HG02970 (cell line): ENCODE measurements around the gene ALG5.

ENCODE experiments used
- ATAC-seq: cut with Tn5 transposase; IDR thresholded peaks from one replicate; pipeline ENCODE4 v1.9.1; 2021; ENCODE audit warnings: mild to moderate bottlenecking, moderate library complexity, moderate number of reproducible peaks; ENCODE audit not compliant: unreplicated experiment, low FRiP score

Gene ALG5

GRCh38 chr13:36981156-36981743 lies 17.9 kb downstream of the ALG5 start:
- ATAC-seq: no peak

- ATAC-seq: no peak
These were observed 19.6 kb downstream of the ALG5 start for GRCh38 chr13:36979361-36980050.

GRCh38 chr13:36975172-36975571 lies 24.0 kb downstream of the ALG5 start:
- ATAC-seq: no peak

- ATAC-seq: no peak
These were observed 25.4 kb downstream of the ALG5 start for GRCh38 chr13:36973621-36974295.

- ATAC-seq: no peak
These were observed 26.1 kb downstream of the ALG5 start for GRCh38 chr13:36973009-36973408.

GRCh38 chr13:36966404-36966803 lies 32.7 kb downstream of the ALG5 start:
- no peak for ATAC-seq

- no peak for ATAC-seq
These were observed 33.4 kb downstream of the ALG5 start for GRCh38 chr13:36965767-36966166.

- ATAC-seq: no peak
These were observed 39.6 kb downstream of the ALG5 start for GRCh38 chr13:36959456-36960116.

- no peak for ATAC-seq
These were observed 44.6 kb downstream of the ALG5 start for GRCh38 chr13:36954542-36954941.

GRCh38 chr13:36950920-36951319 lies 48.2 kb downstream of the ALG5 start:
- no peak for ATAC-seq

GRCh38 chr13:36950330-36950729 lies 48.8 kb downstream of the ALG5 start:
- ATAC-seq: no peak

- no peak for ATAC-seq
These were observed 54.1 kb downstream of the ALG5 start for GRCh38 chr13:36945078-36945477.

- ATAC-seq: no peak
These were observed 73.5 kb downstream of the ALG5 start for GRCh38 chr13:36925603-36926002.

GRCh38 chr13:36924001-36924400 lies 75.1 kb downstream of the ALG5 start:
- ATAC-seq: no peak

- no peak for ATAC-seq
These were observed 77.4 kb downstream of the ALG5 start for GRCh38 chr13:36921631-36922301.

- ATAC-seq: no peak
These were observed 78.4 kb downstream of the ALG5 start for GRCh38 chr13:36920616-36921185.

GRCh38 chr13:36919833-36920615 lies 79.1 kb downstream of the ALG5 start, which contains the start of gene SMAD9:
Gene SMAD9, minus strand, starts transcription at chr13:36920238. Its CDS starts 40,549 bp downstream, at chr13:36879689.
- ATAC-seq: peak; percentile 55

GRCh38 chr13:36919171-36919832 lies 79.8 kb downstream of the ALG5 start:
- ATAC-seq: no peak
